ENCODE results near the gene TGFB2. TPM values are rescaled to one million over a fixed set of nuclear protein-coding genes. Genes with fewer than 3 reads are reported as not detected.

Gene TGFB2
- total and polyA plus RNA-seq, 2 donors (not counting 3 experiments of a cell fraction or from before 2014, with no cell fraction given) = 21.2 to 43.5 TPM

DNA sequence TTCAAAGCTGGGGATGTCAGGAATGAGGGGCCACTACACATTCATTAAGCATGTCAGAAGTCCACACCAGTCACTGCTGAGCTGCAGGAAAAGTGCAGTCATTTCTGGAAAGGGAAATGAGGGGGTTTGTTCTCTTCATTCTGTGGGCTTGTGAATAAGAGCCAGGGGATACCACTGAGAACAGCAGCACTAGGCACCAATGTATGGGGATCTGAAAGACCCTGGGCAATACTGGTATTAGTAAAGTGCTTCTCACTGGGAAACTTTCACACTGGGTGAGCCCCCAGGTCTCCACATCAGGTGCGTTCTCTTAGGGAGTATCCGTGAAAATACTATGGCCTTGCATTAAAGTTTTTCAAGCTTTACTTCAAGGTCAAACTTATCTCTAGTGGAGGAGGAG, 49.9 kb downstream of the TGFB2 start:
- no peak for DNase-seq (ENCODE audit: low read depth, low spot score)
- Histone ChIP-seq H3K36me3 (ENCODE audit: control insufficient read depth in 2 of 2, extremely low read depth in 1 of 2, insufficient read depth in 2 of 2, low read length in 2 of 2) (no peaks in the 10 kb centered on the region), H3K4me3 (replicated peaks in 1 of 3; ENCODE audit: insufficient read depth in 1 of 3, low read depth in 1 of 3, low read length in 3 of 3) (no peak overlapping the region), H3K9ac (replicated peaks; ENCODE audit: extremely low read depth, insufficient read depth, low read length) (no peak overlapping the region), H4K20me1 (replicated peaks; ENCODE audit: control insufficient read depth, extremely low read depth, insufficient read depth, low read length) (no peaks in the 10 kb centered on the region), H3K9me3 (replicated peaks; ENCODE audit: control insufficient read depth, insufficient read depth, low read length) (no peaks in the 10 kb centered on the region), H3K4me1 (ENCODE audit: control insufficient read depth, extremely low read depth, insufficient read depth, low read length) (peaks cover 12% of the 10 kb centered on the region), H3K4me2 (ENCODE audit: insufficient read depth, low read length) (no peak overlapping the region), H3K27ac (ENCODE audit: insufficient read depth, low read depth, low read length) (no peak overlapping the region), H3K27me3 (ENCODE audit: control insufficient read depth in 2 of 2, insufficient read depth in 2 of 2, low read length in 2 of 2) (no peaks in the 10 kb centered on the region), H3K79me2 (ENCODE audit: control insufficient read depth, insufficient read depth, low read length) (no peaks in the 10 kb centered on the region), H2AFZ (ENCODE audit: low read depth, low read length) (no peak overlapping the region), H3K9me1 (replicated peaks; ENCODE audit: control insufficient read depth, extremely low read depth, insufficient read depth, low read length) (no peaks in the 10 kb centered on the region)
- BruUV-seq (replicated peaks) = no TSS peak
- FAIRE-seq = no peak
- dilution Hi-C loops (cut with MboI; ENCODE audit: extremely low pct_ligation_motif_present, low sequenced_read_pairs) = no loop called here
- POLR2A ChIA-PET = no interaction called here
- CTCF ChIA-PET = no interaction called here
- TF ChIP-seq POLR2A (IDR thresholded peaks at IDR 0.05; ENCODE audit: low read depth, low read length) (no peak), JUN (IDR thresholded peaks at IDR 0.05; ENCODE audit: borderline replicate concordance, insufficient read depth, insufficient read length, low read depth) (no peak), FOS (IDR thresholded peaks at IDR 0.05; ENCODE audit: borderline replicate concordance, insufficient read depth, low read length) (no peak), EZH2 (IDR thresholded peaks at IDR 0.05; ENCODE audit: borderline replicate concordance, low read depth, low read length, severe bottlenecking) (no peak), MYC (IDR thresholded peaks at IDR 0.05; ENCODE audit: low read depth, low read length) (no peak), POLR2AphosphoS5 (IDR thresholded peaks at IDR 0.05; ENCODE audit: insufficient read depth, low read depth, low read length) (no peak), GATA2 (IDR thresholded peaks at IDR 0.05; ENCODE audit: insufficient read depth, insufficient read length, low read depth, low read length) (no peak)
- TF ChIP-seq, protein P1, sequence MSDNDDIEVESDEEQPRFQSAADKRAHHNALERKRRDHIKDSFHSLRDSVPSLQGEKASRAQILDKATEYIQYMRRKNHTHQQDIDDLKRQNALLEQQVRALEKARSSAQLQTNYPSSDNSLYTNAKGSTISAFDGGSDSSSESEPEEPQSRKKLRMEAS (IDR thresholded peaks at IDR 0.05; ENCODE audit: insufficient read depth, insufficient read length) = no peak
- TF ChIP-seq, protein P2, sequence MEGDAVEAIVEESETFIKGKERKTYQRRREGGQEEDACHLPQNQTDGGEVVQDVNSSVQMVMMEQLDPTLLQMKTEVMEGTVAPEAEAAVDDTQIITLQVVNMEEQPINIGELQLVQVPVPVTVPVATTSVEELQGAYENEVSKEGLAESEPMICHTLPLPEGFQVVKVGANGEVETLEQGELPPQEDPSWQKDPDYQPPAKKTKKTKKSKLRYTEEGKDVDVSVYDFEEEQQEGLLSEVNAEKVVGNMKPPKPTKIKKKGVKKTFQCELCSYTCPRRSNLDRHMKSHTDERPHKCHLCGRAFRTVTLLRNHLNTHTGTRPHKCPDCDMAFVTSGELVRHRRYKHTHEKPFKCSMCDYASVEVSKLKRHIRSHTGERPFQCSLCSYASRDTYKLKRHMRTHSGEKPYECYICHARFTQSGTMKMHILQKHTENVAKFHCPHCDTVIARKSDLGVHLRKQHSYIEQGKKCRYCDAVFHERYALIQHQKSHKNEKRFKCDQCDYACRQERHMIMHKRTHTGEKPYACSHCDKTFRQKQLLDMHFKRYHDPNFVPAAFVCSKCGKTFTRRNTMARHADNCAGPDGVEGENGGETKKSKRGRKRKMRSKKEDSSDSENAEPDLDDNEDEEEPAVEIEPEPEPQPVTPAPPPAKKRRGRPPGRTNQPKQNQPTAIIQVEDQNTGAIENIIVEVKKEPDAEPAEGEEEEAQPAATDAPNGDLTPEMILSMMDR (IDR thresholded peaks at IDR 0.05; ENCODE audit: extremely low read depth in 1 of 2, insufficient read depth in 1 of 2, low read depth in 1 of 2, low read length in 2 of 2) = no peak
- intact Hi-C loops (cut with micrococcal nuclease) = no loop called here
